Dermis blood vessel endothelial cell (primary cell): ENCODE results near the gene ISG20L2. TPM values are rescaled to one million over a fixed set of nuclear protein-coding genes. Genes with fewer than 3 reads are reported as not detected.
"Not testable (repeated sequence)": the region's sequence is repeated elsewhere in the genome, so short reads cannot be mapped to it uniquely, and the experiment has no call there.

ENCODE experiments used
- DNase-seq: peaks from one replicate; pipeline ENCODE4 v3.0.0; 2010
- total RNA-seq: library from RNA; depleted of rRNA; stranded (reverse); fragments of >200 nt; gene quantifications from 2 replicates; pipeline ENCODE4 v1.2.3, GENCODE V29; 2014

Gene ISG20L2, protein sequence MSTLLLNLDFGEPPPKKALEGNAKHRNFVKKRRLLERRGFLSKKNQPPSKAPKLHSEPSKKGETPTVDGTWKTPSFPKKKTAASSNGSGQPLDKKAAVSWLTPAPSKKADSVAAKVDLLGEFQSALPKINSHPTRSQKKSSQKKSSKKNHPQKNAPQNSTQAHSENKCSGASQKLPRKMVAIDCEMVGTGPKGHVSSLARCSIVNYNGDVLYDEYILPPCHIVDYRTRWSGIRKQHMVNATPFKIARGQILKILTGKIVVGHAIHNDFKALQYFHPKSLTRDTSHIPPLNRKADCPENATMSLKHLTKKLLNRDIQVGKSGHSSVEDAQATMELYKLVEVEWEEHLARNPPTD
- 8.7 and 11.7 TPM in 2 replicates for total RNA-seq

GRCh38 chr1:156728599-156729462 is at the start of gene ISG20L2:
Gene ISG20L2 (minus strand): TSS chr1:156728766. CDS start chr1:156727652, 1,114 bp downstream.
- DNase-seq, result peak; percentile 99

GRCh38 chr1:156777573-156777972 is 49.0 kb upstream of the ISG20L2 start:
- DNase-seq, result no peak

- no peak for DNase-seq
Observed at GRCh38 chr1:156776942-156777341, 48.4 kb upstream of the ISG20L2 start.

DNA sequence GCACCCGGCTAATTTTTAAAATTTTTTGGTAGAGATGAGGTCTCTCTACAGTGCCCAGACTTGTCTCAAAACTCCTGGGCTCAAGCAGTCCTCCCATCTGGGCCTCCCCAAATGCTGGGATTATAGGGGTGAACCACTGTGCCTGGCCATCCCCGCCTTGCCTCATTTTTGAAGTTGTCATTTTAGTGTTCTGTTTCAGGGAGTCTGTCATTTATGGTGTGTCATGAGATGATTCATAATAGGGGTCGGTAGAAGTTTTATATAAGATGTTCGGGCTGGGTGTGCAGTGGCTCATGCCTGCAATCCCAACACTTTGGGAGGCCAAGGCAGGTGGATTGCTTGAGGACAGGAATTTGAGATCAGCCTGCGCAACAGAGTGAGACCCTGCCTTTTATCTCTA is 47.2 kb upstream of the ISG20L2 start:
- no peak for DNase-seq

- DNase-seq, result no peak
Observed at GRCh38 chr1:156773607-156774006, 45.0 kb upstream of the ISG20L2 start.

GRCh38 chr1:156772728-156773497 is 44.3 kb upstream of the ISG20L2 start:
- no peak for DNase-seq

- DNase-seq, result no peak
Observed at GRCh38 chr1:156772222-156772621, 43.7 kb upstream of the ISG20L2 start.

DNA sequence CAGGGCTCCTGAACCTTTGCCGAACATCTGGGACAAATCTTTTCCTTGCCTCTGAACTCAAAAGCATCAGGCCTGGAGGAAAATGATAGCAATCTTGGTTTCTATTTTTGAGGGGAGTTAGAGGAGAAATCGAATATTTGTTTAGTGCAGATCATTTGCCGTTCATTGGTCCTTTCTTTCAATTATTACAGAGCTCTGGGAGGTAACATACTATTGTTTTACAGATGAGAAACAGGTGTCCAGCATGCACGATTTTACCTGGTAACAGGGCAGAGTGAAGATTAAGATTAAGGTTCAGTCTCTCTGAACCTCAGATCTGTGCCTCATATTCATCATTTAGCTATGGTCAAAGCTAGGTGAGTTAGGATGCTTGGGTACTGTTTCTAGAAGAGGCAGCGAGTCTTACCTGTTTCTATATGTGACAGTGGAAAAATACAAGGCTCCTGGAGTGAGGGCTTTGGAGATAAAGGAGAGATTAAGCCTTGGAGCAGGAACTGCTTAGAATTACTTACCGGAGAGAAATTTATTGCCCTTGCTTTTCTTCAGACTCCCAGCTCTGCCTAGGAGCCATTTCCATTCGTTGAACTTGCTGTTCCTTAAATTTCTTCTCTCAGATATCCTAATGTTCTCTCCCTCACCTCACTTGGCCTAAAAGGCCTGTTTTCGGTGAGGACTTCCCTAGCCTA is 40.2 kb upstream of the ISG20L2 start:
- DNase-seq, result no peak

DNA sequence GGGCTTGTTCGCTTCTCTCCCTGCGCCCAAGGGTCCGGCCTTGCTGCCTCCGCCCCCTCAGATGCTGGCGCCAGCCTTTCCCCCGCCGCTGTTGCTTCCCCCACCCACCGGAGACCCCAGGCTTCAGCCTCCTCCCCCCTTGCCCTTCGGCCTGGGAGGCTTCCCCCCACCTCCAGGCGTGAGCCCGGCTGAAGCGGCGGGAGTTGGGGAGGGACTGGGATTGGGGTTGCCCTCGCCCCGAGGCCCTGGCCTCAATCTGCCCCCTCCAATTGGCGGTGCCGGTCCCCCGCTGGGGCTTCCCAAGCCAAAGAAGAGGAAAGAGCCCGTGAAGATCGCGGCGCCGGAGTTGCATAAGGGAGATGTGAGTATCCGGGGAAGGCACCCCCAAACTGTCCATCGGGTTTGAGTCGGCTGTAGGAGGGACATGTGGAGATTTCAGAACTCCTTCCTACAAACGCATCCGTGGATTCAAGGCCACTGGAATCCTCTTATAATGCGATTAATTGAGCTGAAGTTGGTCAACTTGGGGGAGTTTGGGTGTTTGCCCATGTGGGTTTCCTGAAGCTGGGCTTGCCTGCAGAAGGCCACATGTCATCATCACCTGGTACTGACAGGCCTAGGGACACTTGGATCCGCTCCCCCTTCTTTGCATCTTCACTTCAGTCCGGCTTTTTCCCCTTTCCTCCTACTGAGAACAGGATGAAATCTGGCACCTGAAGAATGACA is 39.5 kb upstream of the ISG20L2 start:
- DNase-seq, result peak; percentile 32

GRCh38 chr1:156767101-156767878 is 38.7 kb upstream of the ISG20L2 start, which contains the start of gene PRCC:
Gene PRCC (plus strand): TSS chr1:156767535. CDS start chr1:156767772, 237 bp downstream.
- peak; percentile 100 for DNase-seq

DNA sequence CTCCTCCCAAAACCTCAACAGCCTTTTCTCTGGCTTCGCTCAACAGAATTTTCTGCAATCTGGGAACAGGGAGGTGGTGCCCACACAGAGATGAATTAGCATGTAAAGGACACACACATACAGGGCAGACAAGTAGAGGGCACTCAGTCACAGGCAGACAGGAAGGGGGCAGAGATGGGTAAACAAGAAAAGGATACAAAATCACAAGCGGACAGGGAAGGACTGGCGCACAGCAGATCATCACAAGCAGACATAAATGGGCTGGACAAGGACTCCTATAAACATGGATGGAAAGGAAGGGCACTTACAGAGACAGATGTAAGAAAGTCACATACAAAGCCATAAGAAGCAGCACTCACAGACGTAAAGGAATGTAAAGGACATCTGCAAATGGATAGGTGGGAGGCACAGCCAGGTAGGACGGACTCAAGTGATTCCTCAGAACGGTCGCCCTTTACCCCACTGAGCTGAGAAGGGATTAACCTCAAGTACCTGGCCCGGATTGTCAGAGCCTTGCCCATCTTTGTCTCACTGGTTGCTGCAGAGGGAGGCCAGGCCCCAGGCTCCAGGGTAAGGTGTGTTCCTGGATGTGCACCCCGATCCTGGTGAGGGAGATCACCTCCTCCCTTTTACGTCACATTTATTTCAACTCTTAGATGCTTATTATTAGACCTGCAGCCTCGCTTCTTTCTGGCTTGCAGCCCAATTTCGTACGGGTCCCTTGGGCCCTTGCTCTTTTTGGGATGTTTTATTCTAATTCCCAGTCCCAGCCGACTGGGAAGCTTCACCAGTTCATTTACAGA is 37.9 kb upstream of the ISG20L2 start:
- peak; percentile 31 for DNase-seq

GRCh38 chr1:156765666-156766065 is 37.1 kb upstream of the ISG20L2 start:
- no peak for DNase-seq

- not testable (repeated sequence) for DNase-seq
Observed at GRCh38 chr1:156765136-156765535, 36.6 kb upstream of the ISG20L2 start.

GRCh38 chr1:156760796-156761104 is 32.2 kb upstream of the ISG20L2 start:
- DNase-seq, result no peak

DNA sequence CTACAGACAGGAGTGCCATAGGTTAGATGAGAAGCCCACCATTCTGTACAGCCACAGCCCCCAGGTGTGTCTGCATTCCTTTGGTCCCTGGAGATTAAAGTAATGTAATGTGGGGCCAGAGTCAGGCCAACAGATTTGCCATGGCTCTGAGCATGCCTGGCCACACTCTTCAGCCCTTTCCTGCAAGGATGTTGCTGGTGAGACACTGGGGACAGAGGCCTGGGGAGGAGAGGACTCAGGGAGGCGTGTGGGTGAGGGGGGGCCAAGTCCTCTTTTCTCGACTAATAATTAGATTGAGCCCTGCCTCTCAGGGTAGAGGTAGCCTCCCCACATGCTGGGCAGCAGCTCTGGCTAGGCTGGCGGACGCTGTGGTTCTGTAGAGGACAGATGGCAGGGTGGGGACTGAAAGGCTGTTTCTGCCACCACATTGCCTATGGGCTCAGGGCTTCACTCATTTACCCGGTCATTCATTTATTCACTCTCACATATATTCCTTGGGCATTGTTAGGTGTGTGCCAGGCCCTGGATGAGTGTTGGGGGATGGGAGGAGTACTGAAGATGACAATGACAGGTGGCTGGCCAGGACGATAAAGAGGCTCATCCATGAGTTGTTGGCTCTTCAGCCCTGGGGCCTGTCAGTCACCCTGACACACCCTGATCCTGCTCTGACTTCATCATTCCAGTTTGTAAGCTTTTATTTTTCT is 31.7 kb upstream of the ISG20L2 start:
- DNase-seq, result no peak

- DNase-seq, result not testable (repeated sequence)
Observed at GRCh38 chr1:156757572-156758253, 29.1 kb upstream of the ISG20L2 start.

GRCh38 chr1:156756355-156756754 is 27.8 kb upstream of the ISG20L2 start:
- DNase-seq, result no peak

GRCh38 chr1:156755527-156755950 is 27.0 kb upstream of the ISG20L2 start:
- DNase-seq, result no peak

DNA sequence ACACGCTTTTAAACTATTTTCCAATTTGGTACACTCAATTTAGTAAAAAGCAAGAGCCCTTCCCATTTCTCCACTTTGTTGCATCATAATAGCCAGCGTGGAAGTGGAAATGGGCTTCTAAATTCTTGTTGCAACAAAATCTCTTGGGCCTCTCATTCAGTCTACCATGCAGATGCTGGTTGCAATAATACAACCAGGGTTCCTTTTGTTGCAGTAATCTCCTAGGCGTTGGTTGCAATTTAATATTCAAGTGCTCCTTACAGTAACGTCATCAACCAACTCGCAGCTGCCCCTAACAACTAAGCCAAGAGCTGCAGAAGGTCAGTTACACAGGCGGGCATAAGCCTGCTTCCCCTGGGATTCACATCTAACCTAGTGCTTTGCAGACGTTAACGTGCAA is 25.7 kb upstream of the ISG20L2 start:
- no peak for DNase-seq
